PC-9 (cell line): ENCODE results near the gene IL1R2. TPM values are rescaled to one million over a fixed set of nuclear protein-coding genes. Genes with fewer than 3 reads are reported as not detected.

ENCODE experiments used
- BruUV-seq: library from RNA; stranded (reverse); fragments of 400-500 nt; replicated peaks from 2 replicates; lab custom pipeline; 2021; lab: Mats Ljungman, UMichigan
- CTCF ChIA-PET: fragments of 300-600 bp; sonication (Branson Sonifier 250); formaldehyde crosslinking; loops from one replicate; lab custom pipeline; 2022; ENCODE audit warnings: antibody characterized with exemption; lab: Charles Lee
- POLR2A ChIA-PET: fragments of 300-600 bp; sonication (Branson Sonifier 250); formaldehyde crosslinking; loops from one replicate; lab custom pipeline; 2022; ENCODE audit warnings: antibody characterized with exemption; ENCODE audit not compliant: unreplicated experiment; lab: Charles Lee
- DNase-seq, 2 experiments: peaks; one replicate each; pipeline versions ENCODE4 v3.0.0 to v3.0.0-alpha.2; 2015 to 2022; ENCODE audit warnings: mixed read lengths in 1 of 2
- H2AFZ ChIP-seq: fragments of 200-600 bp; sonication (generic); 2 replicates; pipeline ENCODE4 v1.8.1; 2017; ENCODE audit warnings: antibody characterized with exemption
- H3F3A ChIP-seq: fragments of 200-600 bp; sonication (generic); 2 replicates; pipeline ENCODE4 v1.8.1; 2017; ENCODE audit warnings: antibody characterized with exemption, mild to moderate bottlenecking, low read depth; ENCODE audit not compliant: insufficient read depth
- H3K27ac ChIP-seq: fragments of 200-600 bp; sonication (generic); 2 replicates; pipeline ENCODE4 v1.6.1; 2016; ENCODE audit warnings: mixed run types
- H3K27me3 ChIP-seq: fragments of 200-600 bp; sonication (generic); 2 replicates; pipeline ENCODE4 v1.6.1; 2016; ENCODE audit warnings: low read depth, mixed run types; ENCODE audit not compliant: insufficient read depth
- H3K36me3 ChIP-seq: fragments of 200-600 bp; sonication (generic); 2 replicates; pipeline ENCODE4 v1.6.1; 2016; ENCODE audit warnings: low read depth, mixed run types
- H3K4me1 ChIP-seq: fragments of 200-600 bp; sonication (generic); replicated peaks from 2 replicates; pipeline ENCODE4 v1.6.1; 2016; ENCODE audit warnings: mixed run types; ENCODE audit not compliant: insufficient read depth
- H3K4me2 ChIP-seq: fragments of 200-600 bp; sonication (generic); 2 replicates; pipeline ENCODE4 v1.6.1; 2017; ENCODE audit warnings: mixed run types
- H3K4me3 ChIP-seq: fragments of 200-600 bp; sonication (generic); 2 replicates; pipeline ENCODE4 v1.6.1; 2016; ENCODE audit warnings: mixed run types
- H3K79me2 ChIP-seq: fragments of 200-600 bp; sonication (generic); 2 replicates; pipeline ENCODE4 v1.6.1; 2017; ENCODE audit warnings: low read depth, mixed run types
- H3K9me2 ChIP-seq: fragments of 200-600 bp; sonication (generic); 2 replicates; pipeline ENCODE4 v1.8.1; 2017; ENCODE audit warnings: mild to moderate bottlenecking; ENCODE audit not compliant: insufficient read depth
- H3K9me3 ChIP-seq: fragments of 200-600 bp; sonication (generic); 2 replicates; pipeline ENCODE4 v1.8.1; 2016; ENCODE audit warnings: low read depth; ENCODE audit not compliant: insufficient read depth
- H4K20me1 ChIP-seq: fragments of 200-600 bp; sonication (generic); 2 replicates; pipeline ENCODE4 v1.8.1; 2017; ENCODE audit not compliant: insufficient read depth
- CTCF ChIP-seq: fragments of 200-600 bp; sonication (generic); conservative IDR thresholded peaks from 2 replicates; pipeline ENCODE4 v1.6.1; 2017; ENCODE audit warnings: mixed run types, antibody characterized with exemption, mild to moderate bottlenecking, moderate library complexity
- EZH2 ChIP-seq: fragments of 200-600 bp; sonication (generic); IDR thresholded peaks from 2 replicates; pipeline ENCODE4 v1.8.0; 2017; ENCODE audit warnings: antibody characterized with exemption, low read depth
- intact Hi-C: fragments of 100-400 bp; cut with micrococcal nuclease; formaldehyde crosslinking; loops from one replicate; pipeline ENCODE4 v1.10.0; 2022; ENCODE audit not compliant: unreplicated experiment
- total RNA-seq: library from RNA; stranded (reverse); gene quantifications from 2 replicates; pipeline ENCODE4 v1.2.3, GENCODE V29; 2021

Gene IL1R2
- total RNA-seq, 1 experiment from 2014 or later: 3.8 TPM

- Histone ChIP-seq H3K4me2 (no peak overlapping the region), H3K27ac (no peak overlapping the region), H3K27me3 (no peaks in the 10 kb centered on the region), H3K4me1 (peaks cover 13% of the 10 kb centered on the region), H3K36me3 (no peaks in the 10 kb centered on the region), H3K9me3 (0 out of 2 replicates have a peak, but pooled peaks cover 4% of the 10 kb centered on the region), H4K20me1 (no peaks in the 10 kb centered on the region), H2AFZ (no peak overlapping the region), H3F3A (no peaks in the 10 kb centered on the region), H3K4me3 (no peak overlapping the region), H3K79me2 (no peaks in the 10 kb centered on the region), H3K9me2 (no peaks in the 10 kb centered on the region)
- POLR2A ChIA-PET: no interaction called here
- BruUV-seq: no TSS peak
- intact Hi-C loops: no loop called here
- CTCF ChIA-PET: no interaction called here
- DNase-seq: no peak
- TF ChIP-seq EZH2 (no peak), CTCF (no peak)
These were observed 36.7 kb downstream of the IL1R2 start for GRCh38 chr2:102028470-102028869.

- CTCF ChIA-PET: no interaction called here
- no peaks in the 10 kb centered on the region for H3K27me3 ChIP-seq
- no TSS peak for BruUV-seq
- no peaks in the 10 kb centered on the region for H3K36me3 ChIP-seq
- DNase-seq: no peak
- H3K79me2 ChIP-seq: no peaks in the 10 kb centered on the region
- H3K4me2 ChIP-seq: no peak overlapping the region
- H3K27ac ChIP-seq: no peak overlapping the region
- H3K9me2 ChIP-seq: no peaks in the 10 kb centered on the region
- no peaks in the 10 kb centered on the region for H4K20me1 ChIP-seq
- TF ChIP-seq CTCF: no peak
- no peak for TF ChIP-seq EZH2
- H3K9me3 ChIP-seq: 0 out of 2 replicates have a peak, but pooled peaks cover 4% of the 10 kb centered on the region
- POLR2A ChIA-PET: no interaction called here
- H2AFZ ChIP-seq: no peak overlapping the region
- H3F3A ChIP-seq: no peaks in the 10 kb centered on the region
- peaks cover 23% of the 10 kb centered on the region for H3K4me1 ChIP-seq
- intact Hi-C loops: no loop called here
- H3K4me3 ChIP-seq: no peak overlapping the region
These were observed 37.6 kb downstream of the IL1R2 start for GRCh38 chr2:102029405-102029804.

GRCh38 chr2:102029952-102030351 is 38.2 kb downstream of the IL1R2 start:
- Histone ChIP-seq H3K79me2 (no peaks in the 10 kb centered on the region), H3F3A (no peaks in the 10 kb centered on the region), H3K27me3 (no peaks in the 10 kb centered on the region), H3K9me3 (0 out of 2 replicates have a peak, but pooled peaks cover 4% of the 10 kb centered on the region), H3K4me3 (no peak overlapping the region), H3K4me1 (peaks cover 23% of the 10 kb centered on the region), H3K27ac (no peak overlapping the region), H3K9me2 (no peaks in the 10 kb centered on the region), H3K36me3 (no peaks in the 10 kb centered on the region), H2AFZ (no peak overlapping the region), H3K4me2 (no peak overlapping the region), H4K20me1 (no peaks in the 10 kb centered on the region)
- no peak for DNase-seq
- BruUV-seq: no TSS peak
- TF ChIP-seq EZH2 (no peak), CTCF (no peak)
- CTCF ChIA-PET: no interaction called here
- POLR2A ChIA-PET: no interaction called here
- intact Hi-C loops: loop anchor here (5.0 kb wide), 1 partner anchor 42 kb away; no protein-coding TSS in a partner anchor
